Stimulated activated naive CD4-positive, alpha-beta T cell (primary cell): ENCODE data around the gene NIP7.
A peak's percentile ranks its signal among the peaks of the same experiment; 100 is the strongest.
"Not testable (repeated sequence)": the region's sequence is repeated elsewhere in the genome, so short reads cannot be mapped to it uniquely, and the experiment has no call there.

Experiments used
- DNase-seq, 6 experiments: peaks; one replicate each; lab custom pipeline; 2025; lab: John Stamatoyannopoulos, UW

NIP7 gene

DNA sequence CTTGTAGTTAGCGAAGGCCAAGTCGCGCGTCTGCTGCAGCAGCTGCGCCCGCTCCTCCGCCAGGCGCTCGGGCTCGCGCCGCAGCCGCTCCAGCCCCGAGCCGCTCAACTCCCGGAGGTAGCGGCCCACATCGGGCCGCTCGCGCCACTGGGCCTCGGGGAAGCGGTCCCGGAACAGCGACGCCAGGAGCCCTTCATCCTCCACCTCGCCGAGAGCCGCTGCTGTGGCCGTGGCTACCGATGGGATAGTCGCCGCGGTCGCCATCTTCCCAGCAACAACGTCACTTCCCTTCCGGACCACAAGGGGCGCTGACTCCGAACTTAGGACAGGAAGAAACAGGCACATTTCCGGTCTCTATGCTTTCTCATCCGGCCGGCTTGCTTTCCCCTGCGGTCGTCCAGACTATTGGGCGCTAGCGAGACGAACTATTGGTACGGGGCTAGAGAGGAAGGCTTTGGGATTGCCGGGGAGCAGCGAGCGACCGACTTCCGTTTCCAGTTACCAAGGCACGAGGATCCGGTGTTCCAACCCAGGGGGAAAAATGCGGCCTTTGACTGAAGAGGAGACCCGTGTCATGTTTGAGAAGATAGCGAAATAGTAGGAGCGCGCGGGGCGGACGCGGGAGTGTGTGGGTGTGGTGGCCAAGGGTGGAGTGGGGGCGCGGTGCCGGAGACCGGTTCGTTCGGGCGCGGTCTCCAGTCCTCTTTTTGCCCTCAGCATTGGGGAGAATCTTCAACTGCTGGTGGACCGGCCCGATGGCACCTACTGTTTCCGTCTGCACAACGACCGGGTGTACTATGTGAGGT lies at the start of gene NIP7, which contains the start of gene COG8:
Gene NIP7, plus strand, starts transcription at position 484 of the 806 bp plus-strand sequence. Its CDS starts 58 bp downstream, at position 542.
Gene COG8, minus strand, starts transcription at position 276 of the 806 bp plus-strand sequence. Its CDS starts 12 bp downstream, at position 264.
- peak; percentile 80 to 91 (median 87) for DNase-seq

DNA sequence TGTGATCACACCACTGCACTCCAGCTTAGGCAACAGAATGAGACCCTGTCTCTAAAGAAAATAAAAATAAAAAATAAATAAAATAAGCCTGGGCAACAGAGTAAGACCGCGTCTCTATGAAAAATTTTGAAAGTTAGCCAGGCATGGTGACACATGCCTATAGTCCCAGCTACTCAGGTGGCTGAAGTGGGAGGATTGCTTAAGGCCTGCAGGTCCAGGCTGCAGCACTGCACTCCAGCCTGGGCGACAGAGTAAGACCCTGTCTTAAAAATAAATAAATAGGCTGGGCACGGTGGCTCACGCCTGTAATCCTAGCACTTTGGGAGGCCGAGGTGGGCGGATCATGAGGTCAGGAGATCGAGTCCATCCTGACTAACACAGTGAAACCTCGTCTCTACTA lies 47.9 kb upstream of the NIP7 start:
- DNase-seq, result not testable (repeated sequence)

DNA sequence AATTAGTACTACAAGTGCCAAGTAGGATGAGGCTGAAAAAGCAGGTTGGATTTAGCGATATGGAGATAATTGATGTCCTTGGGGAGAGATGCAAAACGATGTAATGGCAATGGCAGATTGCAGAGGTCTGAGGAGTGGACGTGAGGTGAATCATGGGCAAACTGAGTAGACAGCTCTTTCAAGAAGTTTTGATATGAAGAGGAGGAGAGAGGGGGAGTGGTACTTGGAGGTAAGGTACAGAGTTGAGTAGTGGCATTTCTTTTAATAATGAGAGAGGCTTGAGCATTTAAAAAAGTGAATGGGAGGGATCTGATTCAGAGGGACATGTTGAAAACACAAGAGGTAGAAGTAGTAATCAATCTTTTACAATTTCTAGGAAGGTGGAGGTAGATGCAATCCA lies 46.2 kb upstream of the NIP7 start:
- DNase-seq, result no peak

DNA sequence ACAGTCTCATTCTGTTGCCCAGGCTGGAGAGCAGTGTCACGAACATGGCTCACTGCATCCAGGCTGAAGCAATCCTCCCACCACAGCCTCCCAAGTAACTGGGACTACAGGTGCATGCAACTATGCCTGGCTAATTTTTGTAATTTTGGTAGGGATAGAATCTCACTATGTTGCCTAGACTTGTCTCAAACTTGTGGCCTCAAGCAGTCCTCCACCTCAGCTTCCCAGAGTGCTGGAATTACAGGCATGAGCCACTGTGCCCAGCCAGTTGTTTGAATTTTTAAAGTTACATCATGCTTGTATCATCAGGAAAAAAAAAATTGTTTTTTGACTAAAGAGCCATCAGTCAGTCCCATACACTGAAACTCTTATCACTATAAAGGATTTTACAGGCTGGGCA lies 45.5 kb upstream of the NIP7 start:
- DNase-seq, result no peak

DNA sequence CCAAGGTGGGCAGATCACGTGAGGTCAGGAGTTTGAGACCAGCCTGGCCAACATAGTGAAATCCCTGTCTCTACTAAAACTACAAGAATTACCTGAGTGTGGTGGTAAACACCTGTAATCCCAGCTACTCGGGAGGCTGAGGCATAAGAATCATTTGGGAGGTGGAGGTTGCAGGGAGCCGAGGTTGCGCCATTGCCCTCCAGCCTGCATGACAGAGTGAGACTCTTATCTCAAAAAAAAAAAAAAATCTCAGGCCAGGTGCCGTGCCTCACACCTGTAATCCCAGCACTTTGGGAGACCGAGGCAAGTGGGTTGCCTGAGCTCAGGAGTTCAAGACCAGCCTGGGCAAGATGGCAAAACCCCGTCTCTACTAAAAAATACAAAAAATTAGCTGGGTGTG lies 42.8 kb upstream of the NIP7 start:
- DNase-seq, result not testable (repeated sequence)

DNA sequence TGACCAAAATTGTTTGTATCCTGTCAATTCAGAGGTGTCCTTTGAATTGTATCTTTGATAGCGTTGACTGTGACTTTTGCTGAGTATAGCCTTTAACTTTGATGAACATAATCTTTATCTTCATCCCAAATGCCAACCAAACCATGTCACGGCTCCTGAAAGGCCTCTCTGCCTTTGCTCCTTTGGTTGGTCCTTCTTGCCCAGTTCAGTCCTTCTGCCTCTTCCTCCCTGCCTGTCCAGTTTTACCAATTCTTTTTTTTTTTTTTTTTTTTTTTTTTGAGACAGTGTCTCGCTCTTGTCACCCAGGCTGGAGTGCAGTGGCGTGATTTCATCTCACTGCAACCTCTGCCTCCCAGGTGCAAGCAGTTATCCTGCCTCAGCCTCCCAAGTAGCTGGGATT lies 41.3 kb upstream of the NIP7 start:
- DNase-seq, result no peak

DNA sequence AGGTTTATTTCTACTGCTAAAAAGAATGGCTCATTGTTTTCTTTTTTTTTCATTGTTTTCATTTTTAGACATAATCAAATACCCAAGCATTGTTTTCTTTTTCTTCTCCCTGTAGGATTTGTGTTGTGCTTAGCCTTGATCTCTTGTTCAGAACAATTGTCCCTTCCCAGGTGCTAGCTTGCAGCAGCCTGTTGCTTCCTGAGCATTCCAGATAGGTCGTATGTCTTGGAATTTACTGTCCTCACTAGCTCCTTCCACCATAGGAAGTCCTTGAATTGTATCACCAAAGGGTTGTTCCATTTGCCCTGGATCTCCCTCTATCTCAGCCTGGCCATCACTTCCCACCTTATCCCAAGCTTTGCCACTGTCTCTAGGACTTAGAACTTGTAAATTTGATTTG lies 38.4 kb upstream of the NIP7 start:
- no peak for DNase-seq

DNA sequence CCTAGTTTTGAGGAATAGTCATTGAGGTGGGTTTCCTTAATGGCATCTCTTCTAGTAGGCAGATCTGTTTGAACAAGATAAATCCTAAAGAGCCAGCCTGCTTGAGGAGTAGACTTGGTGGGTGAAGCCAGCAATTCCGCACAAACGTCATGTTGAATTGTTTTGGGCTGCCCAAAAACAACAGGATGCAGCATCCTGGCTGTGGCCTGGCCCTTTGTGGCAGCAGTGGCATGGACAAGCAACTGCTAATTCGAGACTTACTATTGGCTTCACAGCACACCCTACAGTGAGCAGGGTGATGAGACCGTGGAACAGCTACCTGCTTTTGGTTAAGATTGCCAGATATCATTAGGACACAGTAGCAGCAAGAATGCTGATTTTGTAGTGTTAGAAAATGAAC lies 37.7 kb upstream of the NIP7 start:
- no peak for DNase-seq

DNA sequence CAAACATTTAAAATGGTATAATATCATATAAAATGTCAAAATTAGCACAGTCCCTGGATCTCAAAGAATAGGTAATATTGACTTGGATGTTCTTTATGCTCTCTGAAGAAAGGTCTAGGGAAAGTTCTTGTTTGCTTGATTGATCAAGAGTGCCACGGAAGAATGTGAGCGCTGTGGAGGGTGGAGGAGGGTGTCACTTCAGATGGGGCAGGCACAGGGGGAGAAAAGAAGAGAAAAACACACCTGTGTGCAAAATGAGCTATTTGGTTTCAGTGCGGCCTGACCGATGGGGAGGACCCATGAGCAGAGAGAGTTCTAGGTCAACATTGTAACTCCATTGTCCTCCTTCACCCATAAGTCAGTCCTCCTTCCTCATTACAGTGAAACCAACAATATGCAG lies 37.3 kb upstream of the NIP7 start:
- no peak for DNase-seq

DNA sequence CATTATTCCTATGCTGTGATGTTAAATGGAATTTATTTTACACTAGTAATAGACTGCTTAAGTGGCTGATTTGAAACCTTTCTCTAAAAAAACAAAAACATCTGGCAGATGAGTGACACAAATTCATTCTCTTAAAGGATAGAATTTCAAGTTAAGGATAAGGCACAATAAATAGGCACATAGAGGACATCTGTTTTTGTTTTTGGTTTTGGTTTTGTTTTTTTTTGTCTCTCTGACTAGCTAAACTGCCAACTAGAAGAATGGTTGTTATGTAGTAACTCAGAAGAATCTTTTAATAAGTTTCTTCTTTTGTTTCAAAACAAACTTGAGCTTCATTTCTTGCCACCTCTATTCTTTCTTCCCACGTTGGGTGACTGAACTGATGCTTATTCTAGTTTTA lies 33.5 kb upstream of the NIP7 start:
- DNase-seq, result no peak

DNA sequence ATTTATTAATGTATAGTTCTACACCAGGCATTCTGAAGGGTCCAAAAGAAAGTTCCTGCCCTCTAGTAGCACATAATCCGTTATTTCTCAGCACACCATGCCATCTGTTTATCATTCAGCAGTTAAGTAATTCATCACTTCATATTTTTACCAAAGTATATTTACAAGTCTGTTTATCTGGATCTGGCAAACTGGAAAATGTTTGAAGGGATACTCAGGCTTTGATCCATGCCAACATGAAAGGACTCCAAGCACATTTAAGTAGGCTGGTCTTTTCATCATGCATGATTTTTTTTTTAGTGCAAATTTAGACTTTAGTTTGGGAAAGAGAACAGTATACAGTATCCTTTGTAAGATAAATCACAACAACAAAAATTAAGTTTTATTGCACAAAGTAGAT lies 32.5 kb upstream of the NIP7 start:
- no peak for DNase-seq

DNA sequence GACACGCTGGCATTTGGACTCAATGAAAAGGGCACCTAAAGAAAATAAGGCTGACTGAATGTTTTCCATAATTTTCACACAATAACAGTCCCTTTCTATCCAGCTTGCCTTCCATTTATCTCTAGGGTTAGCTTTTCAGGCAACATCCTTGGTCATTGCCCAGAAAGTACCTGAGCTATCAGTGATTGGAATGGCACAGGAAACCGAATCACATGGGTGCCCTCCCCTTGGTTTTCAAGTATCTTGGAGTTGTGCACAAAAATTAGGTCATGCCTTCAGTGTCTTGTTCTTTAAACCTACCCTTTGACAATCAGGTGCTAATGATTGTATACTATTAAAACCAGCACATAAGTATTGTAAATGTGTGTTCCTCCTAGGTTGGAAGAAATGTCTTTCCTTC lies 31.7 kb upstream of the NIP7 start:
- no peak for DNase-seq

DNA sequence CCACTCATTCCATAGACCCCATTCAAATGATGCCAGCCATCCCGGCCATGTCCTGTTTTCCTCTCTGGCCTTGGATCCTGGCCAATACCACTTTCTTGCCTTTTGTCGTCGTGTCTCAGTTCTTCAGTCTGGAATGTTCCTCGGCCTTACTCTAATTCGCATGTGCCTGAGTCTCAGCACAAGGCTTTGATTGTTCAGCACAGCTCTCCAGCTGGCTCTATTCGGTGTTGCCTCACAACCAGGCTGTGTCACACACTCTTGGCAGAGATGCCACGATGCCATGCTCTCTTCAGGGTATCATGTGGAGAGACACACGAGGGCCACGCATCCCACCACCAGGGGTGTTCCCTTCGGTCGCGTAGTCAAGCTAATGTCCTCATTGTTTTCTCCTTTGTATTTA lies 30.3 kb upstream of the NIP7 start:
- no peak for DNase-seq

DNA sequence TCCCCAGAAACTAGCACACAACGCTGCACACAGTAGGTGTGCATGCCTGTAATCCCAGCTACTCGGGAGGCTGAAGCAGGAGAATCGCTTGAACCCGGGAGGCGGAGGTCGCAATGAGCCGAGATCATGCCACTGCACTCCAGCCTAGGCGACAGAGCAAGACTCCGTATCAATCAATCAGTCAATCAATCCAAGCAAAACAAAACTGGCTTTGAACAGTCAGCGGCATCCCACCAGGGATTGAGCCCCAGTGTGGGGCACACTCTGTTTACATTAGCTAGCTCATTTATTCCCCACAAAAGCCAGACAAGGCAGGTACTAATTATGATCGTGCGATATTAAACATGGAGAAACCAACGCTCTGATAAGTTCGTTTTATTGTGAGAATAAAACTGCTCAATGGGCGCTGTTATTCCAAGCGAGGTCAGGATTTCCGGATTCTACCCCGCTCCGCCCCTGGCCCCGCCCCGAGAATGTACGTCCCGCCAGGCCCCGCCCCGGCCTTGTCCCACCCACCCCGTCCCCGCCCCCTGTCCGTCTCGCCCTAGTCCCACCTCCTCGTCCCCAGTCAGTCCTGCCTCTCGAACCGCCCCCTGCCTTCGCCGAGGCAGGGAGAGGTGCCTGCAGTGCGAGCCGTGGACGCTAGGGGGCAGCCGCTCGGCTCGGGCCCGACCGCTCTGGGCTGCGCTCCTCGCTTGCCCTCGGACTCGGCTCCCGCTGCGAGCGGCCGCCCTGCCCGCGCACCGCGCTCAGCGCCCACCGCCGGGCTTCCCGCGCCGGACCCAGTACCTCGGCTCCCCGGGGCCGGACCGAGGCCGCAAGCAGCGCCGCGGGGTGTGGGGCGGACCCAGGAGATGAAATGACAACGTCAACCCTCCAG lies 28.7 kb upstream of the NIP7 start, which contains the start of gene VPS4A:
Gene VPS4A, plus strand, starts transcription at position 698 of the 880 bp plus-strand sequence. Its CDS starts 162 bp downstream, at position 860.
- peak; percentile 95 to 98 (median 97) for DNase-seq

DNA sequence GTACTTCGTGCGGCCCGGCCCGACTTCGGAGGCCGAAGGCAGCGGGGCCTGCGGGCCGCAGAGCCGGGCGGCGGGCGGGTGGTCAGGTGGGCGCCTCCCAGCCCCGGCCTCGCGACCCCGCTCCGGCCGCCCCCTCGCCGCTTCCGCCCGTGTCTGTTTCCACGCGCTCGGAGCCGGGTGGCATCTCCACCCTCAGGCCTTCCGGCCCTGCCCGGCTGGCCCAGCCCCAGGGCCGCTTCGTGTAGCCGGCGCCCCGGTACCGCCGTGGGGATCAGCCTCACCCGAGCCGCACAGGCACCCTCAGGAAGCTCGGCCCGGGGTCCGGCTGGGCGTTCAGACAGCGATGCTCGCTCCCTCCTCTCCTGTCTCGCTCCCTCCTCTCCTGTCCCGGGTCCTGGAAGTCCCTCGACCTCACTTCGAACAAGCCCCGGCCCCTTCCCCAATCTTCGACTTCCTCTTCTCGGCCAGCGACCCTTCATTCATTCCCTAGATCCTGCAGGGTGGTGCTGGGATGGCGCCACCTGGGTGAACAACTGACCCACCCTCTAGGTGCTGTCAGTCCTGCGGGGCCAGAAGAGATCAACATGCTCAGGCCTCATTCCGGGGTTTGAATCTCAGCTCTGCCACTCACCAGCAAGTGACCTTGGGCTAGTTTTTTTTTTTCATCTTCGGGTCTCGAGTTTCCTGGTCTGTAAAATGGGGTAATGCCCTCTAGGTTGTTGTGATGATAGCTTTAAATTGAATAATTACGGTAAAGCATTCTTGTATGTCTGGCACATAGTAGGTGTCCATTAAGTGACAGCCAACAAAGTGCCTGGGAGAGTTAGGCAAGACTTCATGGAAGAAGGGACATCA lies 27.8 kb upstream of the NIP7 start:
- DNase-seq, result peak in 2 of 6 experiments; percentile 23 to 30

DNA sequence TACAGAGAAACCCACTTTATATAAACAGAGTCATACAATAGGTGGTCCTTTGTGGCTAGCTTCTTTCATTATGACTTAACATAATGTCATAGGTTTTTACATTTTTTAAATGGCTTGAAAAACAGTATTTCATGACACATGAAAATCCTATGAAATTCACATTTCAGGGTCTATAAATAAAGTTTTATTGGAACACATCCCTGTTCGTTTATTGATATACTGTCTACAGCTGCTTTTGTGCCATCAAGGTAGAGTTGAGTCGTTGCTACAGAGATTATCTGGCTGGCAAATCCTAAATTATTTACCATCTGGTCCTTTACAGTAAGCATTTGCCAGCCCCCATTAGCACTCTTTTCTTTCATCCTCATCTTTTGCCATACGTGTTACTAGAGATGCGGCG lies 26.1 kb upstream of the NIP7 start:
- no peak for DNase-seq

DNA sequence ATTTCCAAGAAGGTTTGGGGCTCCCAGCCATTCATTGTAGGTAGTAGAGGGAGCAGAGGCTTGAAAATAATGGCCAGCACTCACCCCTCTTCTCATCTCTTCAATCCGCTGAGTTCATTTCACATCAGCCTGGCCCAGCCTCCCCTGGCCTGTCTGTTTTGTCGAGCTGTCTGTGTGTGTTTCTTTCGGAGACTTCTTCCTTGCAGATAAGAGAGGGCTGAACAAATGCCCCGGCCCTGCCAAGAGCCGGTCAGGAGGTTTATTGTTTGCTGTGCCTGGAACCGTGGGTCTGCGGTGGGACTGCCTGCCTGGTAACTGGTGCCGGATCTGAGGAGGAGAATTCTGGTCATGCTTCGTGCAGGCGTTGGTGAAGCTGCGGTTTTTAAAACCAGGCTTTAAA lies 25.0 kb upstream of the NIP7 start:
- DNase-seq, result no peak

DNA sequence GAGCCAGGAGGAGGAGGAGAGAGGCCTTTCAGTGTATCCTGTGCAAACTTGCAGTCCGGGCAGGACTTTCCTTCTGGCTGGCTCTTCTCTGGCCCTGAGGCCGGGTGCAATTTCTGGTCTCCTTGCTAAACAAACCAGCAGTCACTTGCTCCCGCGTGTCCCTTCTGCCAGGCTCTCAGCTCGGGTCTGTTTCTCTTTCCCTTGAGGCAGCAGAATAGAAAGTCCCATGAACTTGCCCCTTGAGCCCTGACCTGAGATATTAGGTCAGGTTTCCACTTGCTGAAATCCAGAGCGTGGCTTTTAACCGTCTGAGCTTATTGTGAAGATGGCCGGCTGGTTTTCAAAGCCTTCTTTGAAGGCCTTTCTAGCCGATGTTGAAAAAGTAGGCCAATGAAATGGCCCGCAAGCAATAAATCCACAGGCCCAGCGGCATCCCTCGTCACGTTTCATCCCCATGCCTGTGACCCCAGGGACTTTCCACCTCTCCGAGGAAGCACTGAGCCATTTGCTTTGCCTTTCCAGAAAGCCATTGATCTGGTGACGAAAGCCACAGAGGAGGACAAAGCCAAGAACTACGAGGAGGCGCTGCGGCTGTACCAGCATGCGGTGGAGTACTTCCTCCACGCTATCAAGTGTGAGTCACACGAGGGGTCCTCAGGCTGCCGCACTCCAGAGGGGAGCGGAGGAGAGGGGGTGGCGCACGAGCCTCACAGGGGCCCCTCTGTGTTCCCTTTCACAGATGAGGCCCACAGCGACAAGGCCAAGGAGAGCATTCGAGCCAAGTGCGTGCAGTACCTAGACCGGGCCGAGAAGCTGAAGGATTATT lies 23.9 kb upstream of the NIP7 start:
- DNase-seq, result no peak

DNA sequence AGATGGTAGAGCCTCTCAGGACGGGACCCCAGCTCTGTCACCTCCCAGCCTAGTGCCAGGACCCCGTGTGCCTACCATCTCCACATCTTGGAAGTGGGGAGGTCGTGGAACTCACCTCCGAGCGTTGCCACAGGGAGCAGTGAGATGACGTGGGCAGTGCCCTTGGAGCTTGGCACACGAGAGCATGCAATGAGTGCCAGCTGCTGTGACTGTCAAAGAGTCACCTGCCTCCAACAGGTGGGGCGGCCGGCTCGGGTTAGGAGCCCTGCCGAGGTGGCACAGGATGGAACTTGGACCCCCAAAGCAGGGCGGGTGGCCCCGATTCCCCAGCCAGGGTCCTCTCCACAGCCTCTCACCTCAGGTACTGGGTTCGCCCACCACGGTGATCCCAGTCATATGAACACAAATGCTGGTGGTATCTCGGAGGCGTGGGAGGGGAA lies 23.0 kb upstream of the NIP7 start:
- no peak for DNase-seq

DNA sequence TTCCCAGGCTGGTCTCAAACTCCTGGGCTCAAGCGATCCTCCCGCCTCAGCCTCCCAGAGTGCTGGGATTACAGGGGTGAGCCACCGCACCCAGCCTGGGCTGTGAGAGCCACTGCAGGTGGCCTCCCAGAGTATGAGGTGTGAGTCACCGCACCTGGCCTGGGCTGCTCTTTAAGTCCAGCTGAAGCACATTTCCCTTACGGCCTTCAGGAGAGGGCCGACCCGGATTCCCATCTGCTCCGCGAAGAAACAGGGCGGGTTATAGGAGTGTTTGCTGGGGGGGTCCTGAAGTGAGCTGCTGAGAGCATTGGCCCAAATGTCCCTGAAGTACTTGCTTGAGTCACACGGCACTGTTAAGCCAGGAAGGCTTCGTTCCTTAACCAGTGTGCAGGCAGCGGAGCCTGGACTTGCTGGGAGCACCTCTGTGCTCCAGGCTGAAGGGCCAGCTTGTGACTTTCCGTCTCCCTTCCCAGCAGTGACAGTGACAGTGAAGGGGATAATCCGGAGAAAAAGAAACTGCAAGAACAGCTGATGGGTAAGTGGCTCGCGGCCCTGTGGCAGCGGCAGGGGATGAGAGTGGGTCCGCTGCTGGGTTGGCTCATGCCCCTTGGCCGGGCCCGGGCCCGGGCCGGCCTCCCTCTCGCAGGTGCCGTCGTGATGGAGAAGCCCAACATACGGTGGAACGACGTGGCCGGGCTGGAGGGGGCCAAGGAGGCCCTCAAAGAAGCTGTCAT lies 21.2 kb upstream of the NIP7 start:
- DNase-seq, result no peak
